Measurements from ENCODE around the gene SLC6A5. TPM values are rescaled to one million over a fixed set of nuclear protein-coding genes. Genes with fewer than 3 reads are reported as not detected.

SLC6A5 gene
- total and polyA plus RNA-seq, 9 of the 15 experiments (the other 6 are each of a cell fraction or from before 2014, with no cell fraction given): 0.08 TPM; not detected in 8

DNA sequence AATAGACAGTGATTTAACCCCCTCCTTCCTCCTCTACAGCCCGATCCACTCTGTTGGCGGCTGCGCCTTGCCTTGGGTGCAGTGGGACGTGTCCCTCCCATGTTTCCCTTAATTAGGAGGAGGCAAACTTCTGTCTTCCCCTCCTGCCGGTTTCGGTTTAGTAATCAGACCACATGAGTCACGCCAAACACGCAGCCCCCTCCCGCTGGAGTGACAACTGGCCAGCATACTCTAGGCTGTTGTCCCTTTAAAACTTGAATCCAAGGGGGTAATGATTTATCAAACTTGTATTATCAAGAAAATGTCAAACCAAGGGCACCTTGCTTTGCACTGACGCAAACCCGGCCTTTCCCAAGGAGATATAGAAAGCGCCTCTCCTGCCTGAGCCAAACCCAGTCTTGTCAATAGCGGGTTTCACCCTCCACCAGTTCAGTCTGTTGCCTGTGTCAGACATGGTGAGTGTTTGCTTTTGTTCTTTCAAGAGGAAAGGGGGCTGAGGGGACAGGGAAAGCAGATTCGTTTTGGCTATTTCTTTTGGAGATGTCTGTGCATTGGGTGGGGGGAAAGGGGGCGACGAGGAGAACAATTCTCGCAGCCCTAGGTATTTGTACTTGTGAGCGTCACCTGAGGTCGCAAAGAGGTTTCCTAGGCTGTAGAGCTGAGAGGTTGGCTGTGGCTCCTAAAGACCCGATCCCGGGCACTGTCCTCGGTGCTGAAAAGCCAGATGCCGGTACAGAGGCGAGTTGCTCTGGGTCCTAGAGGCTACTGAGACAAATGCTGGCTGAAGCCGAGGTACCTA lies at the start of gene SLC6A5 (continued):
- TF ChIP-seq, protein P1, sequence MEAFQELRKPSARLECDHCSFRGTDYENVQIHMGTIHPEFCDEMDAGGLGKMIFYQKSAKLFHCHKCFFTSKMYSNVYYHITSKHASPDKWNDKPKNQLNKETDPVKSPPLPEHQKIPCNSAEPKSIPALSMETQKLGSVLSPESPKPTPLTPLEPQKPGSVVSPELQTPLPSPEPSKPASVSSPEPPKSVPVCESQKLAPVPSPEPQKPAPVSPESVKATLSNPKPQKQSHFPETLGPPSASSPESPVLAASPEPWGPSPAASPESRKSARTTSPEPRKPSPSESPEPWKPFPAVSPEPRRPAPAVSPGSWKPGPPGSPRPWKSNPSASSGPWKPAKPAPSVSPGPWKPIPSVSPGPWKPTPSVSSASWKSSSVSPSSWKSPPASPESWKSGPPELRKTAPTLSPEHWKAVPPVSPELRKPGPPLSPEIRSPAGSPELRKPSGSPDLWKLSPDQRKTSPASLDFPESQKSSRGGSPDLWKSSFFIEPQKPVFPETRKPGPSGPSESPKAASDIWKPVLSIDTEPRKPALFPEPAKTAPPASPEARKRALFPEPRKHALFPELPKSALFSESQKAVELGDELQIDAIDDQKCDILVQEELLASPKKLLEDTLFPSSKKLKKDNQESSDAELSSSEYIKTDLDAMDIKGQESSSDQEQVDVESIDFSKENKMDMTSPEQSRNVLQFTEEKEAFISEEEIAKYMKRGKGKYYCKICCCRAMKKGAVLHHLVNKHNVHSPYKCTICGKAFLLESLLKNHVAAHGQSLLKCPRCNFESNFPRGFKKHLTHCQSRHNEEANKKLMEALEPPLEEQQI (IDR thresholded peaks at IDR 0.05): peak; percentile 47; the same call in 1 of the 2 replicates
- TF ChIP-seq MIER1 (IDR thresholded peaks at IDR 0.05; ENCODE audit: low read depth) (peak; percentile 98), ZNF764 (CRISPR knock-in tag; IDR thresholded peaks at IDR 0.05; ENCODE audit: low read depth) (no peak), ZNF184 (CRISPR knock-in tag; IDR thresholded peaks at IDR 0.05) (no peak), DMBX1 (CRISPR knock-in tag; IDR thresholded peaks at IDR 0.05; ENCODE audit: borderline replicate concordance) (peak; percentile 87; the same call in 1 of the 2 replicates), LCOR (CRISPR knock-in tag; IDR thresholded peaks at IDR 0.05) (peak; percentile 38; the same call in 1 of the 2 replicates), CREM (IDR thresholded peaks at IDR 0.05; ENCODE audit: low read depth) (0 out of 2 replicates have a peak, but pooled peaks have one; percentile 23), JUNB (CRISPR knock-in tag; conservative IDR thresholded peaks at IDR 0.05) (no peak), NR4A1 (CRISPR knock-in tag; IDR thresholded peaks at IDR 0.05) (no peak), NR4A1 (tag; IDR thresholded peaks at IDR 0.05) (0 out of 2 replicates have a peak, but pooled peaks have one; percentile 41), NEUROD1 (IDR thresholded peaks at IDR 0.05; ENCODE audit: borderline replicate concordance, low read depth, low read length, partially characterized antibody) (no peak), CHD4 (IDR thresholded peaks at IDR 0.05; ENCODE audit: insufficient read depth, insufficient replicate concordance, low read depth, low read length, poor library complexity, severe bottlenecking) (no peak), RCOR1 (IDR thresholded peaks at IDR 0.05; ENCODE audit: borderline replicate concordance in 1 of 2, low read depth in 2 of 2, low read length in 2 of 2) (peak in 1 of 2 experiments; percentile 45; a peak in 1 of 4 replicates), CHD2 (IDR thresholded peaks at IDR 0.05; ENCODE audit: low read depth, low read length) (no peak), TEAD2 (tag; IDR thresholded peaks at IDR 0.05) (no peak), CC2D1A (IDR thresholded peaks at IDR 0.05) (no peak), HDAC2 (IDR thresholded peaks at IDR 0.05) (peak; percentile 19; the same call in 1 of the 2 replicates)
- TF ChIP-seq, protein P2, sequence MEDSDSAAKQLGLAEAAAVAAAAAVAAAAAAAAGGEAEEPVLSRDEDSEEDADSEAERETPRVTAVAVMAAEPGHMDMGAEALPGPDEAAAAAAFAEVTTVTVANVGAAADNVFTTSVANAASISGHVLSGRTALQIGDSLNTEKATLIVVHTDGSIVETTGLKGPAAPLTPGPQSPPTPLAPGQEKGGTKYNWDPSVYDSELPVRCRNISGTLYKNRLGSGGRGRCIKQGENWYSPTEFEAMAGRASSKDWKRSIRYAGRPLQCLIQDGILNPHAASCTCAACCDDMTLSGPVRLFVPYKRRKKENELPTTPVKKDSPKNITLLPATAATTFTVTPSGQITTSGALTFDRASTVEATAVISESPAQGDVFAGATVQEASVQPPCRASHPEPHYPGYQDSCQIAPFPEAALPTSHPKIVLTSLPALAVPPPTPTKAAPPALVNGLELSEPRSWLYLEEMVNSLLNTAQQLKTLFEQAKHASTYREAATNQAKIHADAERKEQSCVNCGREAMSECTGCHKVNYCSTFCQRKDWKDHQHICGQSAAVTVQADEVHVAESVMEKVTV (CRISPR knock-in tag; IDR thresholded peaks at IDR 0.05): no peak
- TF ChIP-seq, protein P3, sequence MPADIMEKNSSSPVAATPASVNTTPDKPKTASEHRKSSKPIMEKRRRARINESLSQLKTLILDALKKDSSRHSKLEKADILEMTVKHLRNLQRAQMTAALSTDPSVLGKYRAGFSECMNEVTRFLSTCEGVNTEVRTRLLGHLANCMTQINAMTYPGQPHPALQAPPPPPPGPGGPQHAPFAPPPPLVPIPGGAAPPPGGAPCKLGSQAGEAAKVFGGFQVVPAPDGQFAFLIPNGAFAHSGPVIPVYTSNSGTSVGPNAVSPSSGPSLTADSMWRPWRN (IDR thresholded peaks at IDR 0.05; ENCODE audit: low read depth): no peak
- TF ChIP-seq, protein P4, sequence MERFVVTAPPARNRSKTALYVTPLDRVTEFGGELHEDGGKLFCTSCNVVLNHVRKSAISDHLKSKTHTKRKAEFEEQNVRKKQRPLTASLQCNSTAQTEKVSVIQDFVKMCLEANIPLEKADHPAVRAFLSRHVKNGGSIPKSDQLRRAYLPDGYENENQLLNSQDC (CRISPR knock-in tag; IDR thresholded peaks at IDR 0.05): no peak

Data from K562 (cell line).